Panc1 (cell line): Measurements from ENCODE around the gene TOMM40. TPM values are rescaled to one million over a fixed set of nuclear protein-coding genes. Genes with fewer than 3 reads are reported as not detected.
A peak's percentile ranks its signal among the peaks of the same experiment; 100 is the strongest.

Source experiments
- ATAC-seq: fragments of 200-7000 bp; cut with Tn5 transposase; 2 replicates; pipeline ENCODE4 v1.9.1; 2020; ENCODE audit warnings: mild to moderate bottlenecking, moderate library complexity
- BruUV-seq: library from RNA; stranded (reverse); fragments of 400-500 nt; replicated peaks from 2 replicates; lab custom pipeline; 2021; lab: Mats Ljungman, UMichigan
- CTCF ChIA-PET: fragments of 300-600 bp; sonication (Branson Sonifier 250); formaldehyde crosslinking; loops from one replicate; lab custom pipeline; 2022; ENCODE audit warnings: antibody characterized with exemption; lab: Charles Lee
- POLR2A ChIA-PET: fragments of 300-600 bp; sonication (Branson Sonifier 250); formaldehyde crosslinking; loops from one replicate; lab custom pipeline; 2022; ENCODE audit warnings: antibody characterized with exemption; lab: Charles Lee
- DNase-seq: peaks from one replicate; pipeline ENCODE4 v3.0.0-alpha.2; 2010; ENCODE audit warnings: low read depth, low spot score
- H3K27ac ChIP-seq: 2 replicates; pipeline ENCODE4 v1.5.1; 2011; ENCODE audit warnings: mild to moderate bottlenecking, low read length, inconsistent platforms
- H3K27me3 ChIP-seq: fragments of 200-500 bp; sonication (Bioruptor generic); 2 replicates; pipeline ENCODE4 v1.6.0; 2014; ENCODE audit warnings: low read length, inconsistent platforms; ENCODE audit not compliant: control insufficient read depth, insufficient read depth
- H3K36me3 ChIP-seq: fragments of 200-500 bp; sonication (Bioruptor generic); 2 replicates; pipeline ENCODE4 v1.5.1; 2014; ENCODE audit warnings: inconsistent platforms, mild to moderate bottlenecking, low read length, moderate library complexity; ENCODE audit not compliant: control insufficient read depth, insufficient read depth
- H3K4me1 ChIP-seq: 2 replicates; pipeline ENCODE4 v1.5.1; 2011; ENCODE audit warnings: inconsistent platforms, mild to moderate bottlenecking, low read length, moderate library complexity; ENCODE audit not compliant: control insufficient read depth, insufficient read depth
- H3K4me3 ChIP-seq, 2 experiments: 2 replicates each; pipeline ENCODE4 v1.5.1; 2011 to 2012; ENCODE audit warnings: low read depth in 2 of 2, low read length in 2 of 2, mild to moderate bottlenecking in 2 of 2, inconsistent platforms in 1 of 2, moderate library complexity in 1 of 2
- H3K9me3 ChIP-seq: fragments of 200-500 bp; sonication (Bioruptor generic); 2 replicates; pipeline ENCODE4 v1.5.1; 2014; ENCODE audit warnings: low read depth, mild to moderate bottlenecking, inconsistent platforms, low read length, moderate library complexity; ENCODE audit not compliant: control insufficient read depth, insufficient read depth
- CTCF ChIP-seq: fragments of 450-650 bp; IDR thresholded peaks from 2 replicates; pipeline ENCODE4 v1.5.1; 2017; ENCODE audit warnings: mild to moderate bottlenecking
- POLR2AphosphoS5 ChIP-seq: IDR thresholded peaks from 2 replicates; pipeline ENCODE4 v1.6.1; 2012; ENCODE audit warnings: mild to moderate bottlenecking, low read depth, low read length, moderate library complexity
- SIN3A ChIP-seq: IDR thresholded peaks from 2 replicates; pipeline ENCODE4 v1.6.1; 2012; ENCODE audit warnings: low read depth, mild to moderate bottlenecking, low read length, moderate library complexity, borderline replicate concordance; ENCODE audit not compliant: insufficient read depth
- TCF7L2 ChIP-seq: IDR thresholded peaks from 2 replicates; pipeline ENCODE4 v1.6.1; 2011; ENCODE audit warnings: mild to moderate bottlenecking, low read depth, low read length, inconsistent platforms
- in situ Hi-C: cut with HindIII; loops from 2 replicates; pipeline ENCODE4 v1.10.0; 2016; ENCODE audit warnings: low sequenced_read_pairs, low pct_unique_long_range_greater_than_20kb
- intact Hi-C: fragments of 100-400 bp; cut with micrococcal nuclease; formaldehyde crosslinking; loops from one replicate; pipeline ENCODE4 v1.10.0; 2022; ENCODE audit not compliant: unreplicated experiment
- total RNA-seq: library from RNA; stranded (reverse); gene quantifications from one replicate; pipeline ENCODE4 v1.2.1, GENCODE V29; 2021; ENCODE audit not compliant: unreplicated experiment
- TF ChIP-seq, protein P1 (sequence below), 2 experiments: IDR thresholded peaks; 2 replicates each; pipeline ENCODE4 v1.6.1; 2011 to 2012; ENCODE audit warnings: low read depth in 2 of 2, control low read depth in 1 of 2, low read length in 1 of 2, mild to moderate bottlenecking in 1 of 2, moderate library complexity in 1 of 2; ENCODE audit not compliant: insufficient read depth in 1 of 2

The TOMM40 gene
- total RNA-seq, 1 experiment from 2014 or later, result 147 TPM

DNA sequence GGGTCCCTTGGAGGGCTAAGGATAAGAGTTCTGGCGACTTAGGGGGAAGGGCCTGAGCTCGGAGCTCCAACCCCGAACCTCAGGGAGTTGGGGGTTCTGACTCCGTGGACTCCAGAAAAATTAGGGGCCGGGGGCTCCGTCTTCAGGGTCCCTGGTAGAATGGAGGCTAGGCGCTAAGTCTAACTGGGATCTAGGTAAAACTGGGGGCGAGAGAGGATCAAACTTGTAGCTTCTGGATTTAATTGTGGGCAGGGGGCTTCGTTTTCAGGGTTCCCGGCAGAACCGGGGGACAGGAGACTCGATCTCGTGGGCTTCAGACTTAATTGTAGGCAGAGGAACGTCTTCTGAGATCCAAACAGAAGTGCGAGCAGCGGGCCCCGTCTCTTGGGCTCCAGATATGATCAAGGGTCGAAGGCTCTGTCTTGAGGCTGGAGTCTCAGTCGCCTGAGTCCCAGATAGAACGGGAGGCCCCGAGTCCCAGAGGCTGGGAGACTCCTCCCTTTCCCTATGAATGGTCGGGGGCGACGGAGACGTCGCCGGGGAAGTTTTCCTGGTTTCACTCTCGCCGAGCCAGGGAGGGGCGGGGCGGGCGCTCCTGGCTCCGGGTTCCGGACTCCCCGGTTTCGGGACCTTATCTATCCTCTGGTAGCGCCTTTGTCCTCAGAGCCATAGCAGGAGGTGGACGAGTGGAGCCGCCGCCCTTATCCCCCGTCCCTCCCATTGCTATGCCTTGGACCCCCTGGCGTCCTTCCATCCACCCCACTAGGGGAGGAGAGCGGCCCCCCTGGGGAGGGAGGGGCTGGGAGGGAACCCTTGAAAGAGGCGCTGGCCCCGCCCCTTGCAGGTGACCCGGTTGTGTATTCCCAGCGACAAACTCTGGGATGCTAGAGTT, 43.7 kb upstream of the TOMM40 start:
- no peak for DNase-seq
- ATAC-seq, result peak; percentile 18; the same call in 1 of the 2 replicates
- in situ Hi-C loops, result no loop called here

DNA sequence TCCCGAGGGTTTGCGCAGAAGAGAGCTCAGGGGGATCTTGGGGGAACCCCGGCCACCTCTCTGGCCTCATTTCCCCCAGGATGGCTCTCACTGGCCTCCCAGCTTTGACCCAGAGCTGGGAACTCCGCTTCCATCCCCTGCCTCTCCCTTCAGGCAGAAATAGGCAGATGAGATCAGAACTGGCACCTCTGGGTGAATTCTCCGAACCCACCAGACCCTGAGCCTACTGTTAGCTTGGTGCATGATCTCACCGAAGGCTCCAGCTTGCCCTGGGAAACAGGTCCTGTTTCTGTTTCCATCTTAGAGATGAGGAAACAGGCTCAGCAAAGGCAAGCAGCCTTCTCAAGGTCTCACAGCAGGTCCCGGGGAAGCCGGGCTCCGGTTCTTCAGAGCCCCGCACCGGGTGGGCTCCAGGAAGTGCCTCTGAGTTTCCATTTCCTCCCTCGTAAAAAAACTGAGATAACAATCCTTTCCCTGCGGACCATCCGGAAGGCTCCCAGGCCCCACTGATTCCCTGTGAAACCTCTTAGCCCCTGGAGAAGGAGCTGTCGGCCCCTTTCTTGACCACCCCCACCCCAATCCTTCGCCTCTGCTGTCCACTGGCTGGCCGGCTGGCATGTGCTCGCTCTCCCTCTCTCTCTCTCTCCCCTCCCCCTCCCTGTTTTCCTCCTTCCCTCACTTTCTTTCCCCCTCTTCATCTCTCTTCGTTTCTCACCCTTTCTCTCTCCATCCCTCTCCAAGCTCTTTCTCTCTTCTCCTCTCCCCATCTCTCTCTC, 42.8 kb upstream of the TOMM40 start:
- H3K9me3 ChIP-seq, result no peaks in the 10 kb centered on the region
- H3K4me3 ChIP-seq, result peak overlapping the region; percentile 92 to 93
- intact Hi-C loops, result no loop called here
- POLR2A ChIA-PET, result interaction anchor here (0.6 kb wide), 1 partner anchor 42 kb away, joined by 22 read pairs; no protein-coding TSS in a partner anchor
- CTCF ChIA-PET, result interaction anchor here (0.7 to 0.8 kb wide), 2 partner anchors 36 to 159 kb away, joined by 5 to 9 read pairs; no protein-coding TSS in a partner anchor
- peaks cover 25% of the 10 kb centered on the region for H3K4me1 ChIP-seq
- peak overlapping the region; percentile 94 for H3K27ac ChIP-seq
- no peaks in the 10 kb centered on the region for H3K27me3 ChIP-seq
- in situ Hi-C loops, result no loop called here
- ATAC-seq (no peak), DNase-seq (no peak)
- no TSS peak for BruUV-seq
- peaks cover 6% of the 10 kb centered on the region; the same call in 1 of the 2 replicates for H3K36me3 ChIP-seq
- no peak for TF ChIP-seq CTCF
- no peak for TF ChIP-seq POLR2AphosphoS5
- TF ChIP-seq, protein P1, sequence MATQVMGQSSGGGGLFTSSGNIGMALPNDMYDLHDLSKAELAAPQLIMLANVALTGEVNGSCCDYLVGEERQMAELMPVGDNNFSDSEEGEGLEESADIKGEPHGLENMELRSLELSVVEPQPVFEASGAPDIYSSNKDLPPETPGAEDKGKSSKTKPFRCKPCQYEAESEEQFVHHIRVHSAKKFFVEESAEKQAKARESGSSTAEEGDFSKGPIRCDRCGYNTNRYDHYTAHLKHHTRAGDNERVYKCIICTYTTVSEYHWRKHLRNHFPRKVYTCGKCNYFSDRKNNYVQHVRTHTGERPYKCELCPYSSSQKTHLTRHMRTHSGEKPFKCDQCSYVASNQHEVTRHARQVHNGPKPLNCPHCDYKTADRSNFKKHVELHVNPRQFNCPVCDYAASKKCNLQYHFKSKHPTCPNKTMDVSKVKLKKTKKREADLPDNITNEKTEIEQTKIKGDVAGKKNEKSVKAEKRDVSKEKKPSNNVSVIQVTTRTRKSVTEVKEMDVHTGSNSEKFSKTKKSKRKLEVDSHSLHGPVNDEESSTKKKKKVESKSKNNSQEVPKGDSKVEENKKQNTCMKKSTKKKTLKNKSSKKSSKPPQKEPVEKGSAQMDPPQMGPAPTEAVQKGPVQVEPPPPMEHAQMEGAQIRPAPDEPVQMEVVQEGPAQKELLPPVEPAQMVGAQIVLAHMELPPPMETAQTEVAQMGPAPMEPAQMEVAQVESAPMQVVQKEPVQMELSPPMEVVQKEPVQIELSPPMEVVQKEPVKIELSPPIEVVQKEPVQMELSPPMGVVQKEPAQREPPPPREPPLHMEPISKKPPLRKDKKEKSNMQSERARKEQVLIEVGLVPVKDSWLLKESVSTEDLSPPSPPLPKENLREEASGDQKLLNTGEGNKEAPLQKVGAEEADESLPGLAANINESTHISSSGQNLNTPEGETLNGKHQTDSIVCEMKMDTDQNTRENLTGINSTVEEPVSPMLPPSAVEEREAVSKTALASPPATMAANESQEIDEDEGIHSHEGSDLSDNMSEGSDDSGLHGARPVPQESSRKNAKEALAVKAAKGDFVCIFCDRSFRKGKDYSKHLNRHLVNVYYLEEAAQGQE (IDR thresholded peaks at IDR 0.05; ENCODE audit: insufficient read depth in 1 of 2, low read depth in 2 of 2, low read length in 1 of 2), result no peak
- no peak for TF ChIP-seq TCF7L2

More for the DNA sequence above, 43.7 kb upstream of the TOMM40 start:
- ChIA-PET POLR2A (interaction anchor here (0.6 kb wide), 1 partner anchor 76 kb away, joined by 11 read pairs; no protein-coding TSS in a partner anchor), CTCF (no interaction called here)
- Histone ChIP-seq H3K27ac (peak overlapping the region; percentile 94), H3K36me3 (peaks cover 6% of the 10 kb centered on the region; the same call in 1 of the 2 replicates), H3K27me3 (no peaks in the 10 kb centered on the region), H3K4me1 (peaks cover 25% of the 10 kb centered on the region), H3K9me3 (no peaks in the 10 kb centered on the region), H3K4me3 (peak overlapping the region; percentile 92 to 93)
- BruUV-seq, result TSS peak; percentile 91
- intact Hi-C loops, result no loop called here
- TF ChIP-seq POLR2AphosphoS5 (no peak), SIN3A (no peak), TCF7L2 (no peak), CTCF (no peak)
- TF ChIP-seq, protein P1 (IDR thresholded peaks at IDR 0.05; ENCODE audit: insufficient read depth in 1 of 2, low read depth in 2 of 2, low read length in 1 of 2), result no peak
